GM19455 (cell line): Measurements from ENCODE around the gene CDKN1B.

Experiments
- ATAC-seq: cut with Tn5 transposase; IDR thresholded peaks from one replicate; pipeline ENCODE4 v1.9.1; 2021; ENCODE audit not compliant: unreplicated experiment

CDKN1B gene

GRCh38 chr12:12716793-12717585 lies at the start of gene CDKN1B:
TSS of gene CDKN1B (plus strand) at chr12:12717368. CDS start at chr12:12717840, 472 bp downstream.
- peak; percentile 43 for ATAC-seq

GRCh38 chr12:12668005-12668404 lies 49.2 kb upstream of the CDKN1B start:
- ATAC-seq: no peak

- ATAC-seq: no peak
Observed at GRCh38 chr12:12669020-12669419, 48.1 kb upstream of the CDKN1B start.

GRCh38 chr12:12671850-12672660 lies 45.1 kb upstream of the CDKN1B start:
- no peak for ATAC-seq

- no peak for ATAC-seq
Observed at GRCh38 chr12:12673296-12673695, 43.9 kb upstream of the CDKN1B start.

- ATAC-seq: no peak
Observed at GRCh38 chr12:12676605-12677004, 40.6 kb upstream of the CDKN1B start.

GRCh38 chr12:12681061-12681765 lies 36.0 kb upstream of the CDKN1B start:
- ATAC-seq: no peak

GRCh38 chr12:12682284-12682683 lies 34.9 kb upstream of the CDKN1B start:
- no peak for ATAC-seq

GRCh38 chr12:12683136-12683697 lies 34.0 kb upstream of the CDKN1B start:
- no peak for ATAC-seq

- ATAC-seq: no peak
Observed at GRCh38 chr12:12683725-12684124, 33.4 kb upstream of the CDKN1B start.

GRCh38 chr12:12684375-12685106 lies 32.6 kb upstream of the CDKN1B start:
- ATAC-seq: no peak

GRCh38 chr12:12685305-12685704 lies 31.9 kb upstream of the CDKN1B start:
- no peak for ATAC-seq

- no peak for ATAC-seq
Observed at GRCh38 chr12:12686472-12686871, 30.7 kb upstream of the CDKN1B start.

- ATAC-seq: no peak
Observed at GRCh38 chr12:12686925-12687324, 30.2 kb upstream of the CDKN1B start.

- ATAC-seq: no peak
Observed at GRCh38 chr12:12689647-12690300, 27.4 kb upstream of the CDKN1B start.

GRCh38 chr12:12691549-12691948 lies 25.6 kb upstream of the CDKN1B start:
- no peak for ATAC-seq

GRCh38 chr12:12693111-12693671 lies 24.0 kb upstream of the CDKN1B start:
- ATAC-seq: no peak

GRCh38 chr12:12696562-12697383 lies 20.4 kb upstream of the CDKN1B start:
- ATAC-seq: peak; percentile 60

GRCh38 chr12:12699345-12699744 lies 17.8 kb upstream of the CDKN1B start:
- no peak for ATAC-seq
